Neural crest cell (in vitro differentiated cells): ENCODE results near the gene ITLN1. TPM values are rescaled to one million over a fixed set of nuclear protein-coding genes. Genes with fewer than 3 reads are reported as not detected.
"Not testable (repeated sequence)": the region's sequence is repeated elsewhere in the genome, so short reads cannot be mapped to it uniquely, and the experiment has no call there.

ENCODE experiments used
- DNase-seq: peaks from one replicate; pipeline ENCODE4 v3.0.0; 2021; ENCODE audit warnings: low read depth, mixed read lengths, low spot score
- H3K27ac Mint-ChIP-seq: one replicate; pipeline ENCODE4 v1.8.0; 2021; ENCODE audit warnings: mild to moderate bottlenecking, mixed read lengths; ENCODE audit not compliant: unreplicated experiment
- H3K27me3 Mint-ChIP-seq: 2 replicates; pipeline ENCODE4 v1.8.0; 2021; ENCODE audit warnings: low read depth, mild to moderate bottlenecking, mixed read lengths
- H3K36me3 Mint-ChIP-seq: 2 replicates; pipeline ENCODE4 v1.8.0; 2021; ENCODE audit warnings: low read depth, mild to moderate bottlenecking, mixed read lengths
- H3K4me1 Mint-ChIP-seq: 2 replicates; pipeline ENCODE4 v1.8.0; 2021; ENCODE audit warnings: mixed read lengths
- H3K4me3 Mint-ChIP-seq: one replicate; pipeline ENCODE4 v1.8.0; 2021; ENCODE audit warnings: mild to moderate bottlenecking, mixed read lengths
- H3K9me3 Mint-ChIP-seq: 2 replicates; pipeline ENCODE4 v1.8.0; 2021; ENCODE audit warnings: mixed read lengths
- long read RNA-seq: library from polyadenylated mRNA; unstranded; transcript quantifications from one replicate; pipeline ENCODE4 v2.0.0, GENCODE V29; 2020
- total RNA-seq: library from RNA; stranded (reverse); gene quantifications from 2 replicates; pipeline ENCODE4 v1.2.1, GENCODE V29; 2021
- TF ChIP-seq, protein P1 (sequence below): fragments of 200-600 bp; sonication (generic); conservative IDR thresholded peaks from 2 replicates; pipeline ENCODE4 v1.5.0; 2021; ENCODE audit warnings: antibody characterized with exemption, mild to moderate bottlenecking

Gene ITLN1
- total RNA-seq, result not detected in 2 replicates
- long read RNA-seq, result 0 reads

DNA sequence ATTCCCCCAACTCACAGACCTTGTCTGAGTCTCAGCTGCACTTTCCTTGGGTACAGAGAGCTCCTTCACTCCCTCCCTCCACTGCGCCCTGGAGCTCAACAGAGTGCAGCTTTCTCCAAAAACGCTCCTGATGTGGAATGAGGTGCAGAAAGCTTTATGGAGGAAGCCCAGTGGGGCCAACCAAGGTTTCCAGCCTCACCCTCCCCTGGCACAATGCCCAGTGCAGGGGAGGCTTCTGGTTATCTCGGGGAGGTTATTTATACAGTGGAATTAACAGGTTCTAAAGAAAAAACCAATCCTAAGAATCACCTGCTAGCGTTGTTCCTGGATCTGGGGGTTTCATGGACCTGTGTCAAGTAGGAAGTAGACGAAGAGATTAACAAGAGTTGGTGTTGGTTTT lies at the start of gene ITLN1:
TSS of gene ITLN1 (minus strand) at position 139 of the 400 bp plus-strand sequence. CDS start 303 bp downstream, outside the sequence.
- Mint-ChIP-seq H3K27ac (no peak within 1 kb of the TSS), H3K9me3 (no peaks in the 10 kb centered on the region), H3K4me1 (no peaks in the 10 kb centered on the region), H3K4me3 (no peak within 1 kb of the TSS), H3K36me3 (no peaks in the 10 kb centered on the region), H3K27me3 (no peaks in the 10 kb centered on the region)
- DNase-seq, result no peak
- TF ChIP-seq, protein P1, sequence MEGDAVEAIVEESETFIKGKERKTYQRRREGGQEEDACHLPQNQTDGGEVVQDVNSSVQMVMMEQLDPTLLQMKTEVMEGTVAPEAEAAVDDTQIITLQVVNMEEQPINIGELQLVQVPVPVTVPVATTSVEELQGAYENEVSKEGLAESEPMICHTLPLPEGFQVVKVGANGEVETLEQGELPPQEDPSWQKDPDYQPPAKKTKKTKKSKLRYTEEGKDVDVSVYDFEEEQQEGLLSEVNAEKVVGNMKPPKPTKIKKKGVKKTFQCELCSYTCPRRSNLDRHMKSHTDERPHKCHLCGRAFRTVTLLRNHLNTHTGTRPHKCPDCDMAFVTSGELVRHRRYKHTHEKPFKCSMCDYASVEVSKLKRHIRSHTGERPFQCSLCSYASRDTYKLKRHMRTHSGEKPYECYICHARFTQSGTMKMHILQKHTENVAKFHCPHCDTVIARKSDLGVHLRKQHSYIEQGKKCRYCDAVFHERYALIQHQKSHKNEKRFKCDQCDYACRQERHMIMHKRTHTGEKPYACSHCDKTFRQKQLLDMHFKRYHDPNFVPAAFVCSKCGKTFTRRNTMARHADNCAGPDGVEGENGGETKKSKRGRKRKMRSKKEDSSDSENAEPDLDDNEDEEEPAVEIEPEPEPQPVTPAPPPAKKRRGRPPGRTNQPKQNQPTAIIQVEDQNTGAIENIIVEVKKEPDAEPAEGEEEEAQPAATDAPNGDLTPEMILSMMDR, result no peak

GRCh38 chr1:160933305-160933704 lies 48.3 kb upstream of the ITLN1 start:
- not testable (repeated sequence) for DNase-seq, H3K9me3 Mint-ChIP-seq, H3K27ac Mint-ChIP-seq, H3K4me1 Mint-ChIP-seq, H3K4me3 Mint-ChIP-seq, H3K36me3 Mint-ChIP-seq
- peaks cover 24% of the 10 kb centered on the region for H3K27me3 Mint-ChIP-seq

GRCh38 chr1:160925652-160926244 lies 40.8 kb upstream of the ITLN1 start:
- TF ChIP-seq, protein P1, result no peak
- no peak for DNase-seq
- Mint-ChIP-seq H3K4me3 (no peak overlapping the region), H3K36me3 (no peaks in the 10 kb centered on the region), H3K27ac (no peak overlapping the region), H3K9me3 (peaks cover 3% of the 10 kb centered on the region), H3K4me1 (no peaks in the 10 kb centered on the region), H3K27me3 (peaks cover 9% of the 10 kb centered on the region)

DNA sequence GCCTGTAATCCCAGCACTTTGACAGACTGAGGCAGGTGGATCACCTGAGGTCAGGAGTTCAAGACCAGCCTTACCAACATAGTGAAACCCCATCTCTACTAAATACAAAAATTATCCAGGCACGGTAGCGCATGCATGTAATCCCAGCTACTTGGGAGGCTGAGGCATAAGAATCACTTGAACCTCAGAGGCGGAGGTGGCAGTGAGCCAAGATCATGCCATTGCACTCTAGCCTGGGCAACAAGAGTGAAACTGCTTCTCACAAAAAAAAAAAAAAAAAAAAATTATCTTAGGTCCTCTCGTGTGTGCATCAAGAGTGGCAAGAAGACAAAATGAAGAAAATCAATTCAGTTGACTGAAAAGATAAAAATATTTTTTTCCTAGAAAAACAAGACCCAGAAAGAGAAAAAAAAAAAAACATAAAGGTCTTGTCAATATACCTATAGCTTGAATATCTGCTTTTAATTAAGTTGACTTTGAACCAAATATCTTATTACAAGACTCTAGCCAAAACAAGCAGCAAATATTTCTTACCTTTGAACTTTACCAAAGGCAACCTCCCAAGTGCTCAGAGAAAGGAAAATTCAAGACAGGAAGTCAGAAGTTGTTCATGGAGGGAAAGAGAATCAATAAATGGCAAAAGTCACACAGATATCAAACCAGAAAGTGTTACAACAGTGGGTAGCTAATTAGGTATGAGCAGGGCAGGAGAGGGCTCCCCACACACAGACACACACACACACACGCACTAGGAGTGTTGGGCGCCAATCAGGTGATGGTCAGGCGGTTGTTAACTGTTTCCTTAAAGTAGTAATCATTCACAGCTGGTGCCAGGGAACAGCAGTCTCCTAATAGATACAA lies 40.0 kb upstream of the ITLN1 start:
- Mint-ChIP-seq H3K27ac (no peak overlapping the region), H3K36me3 (no peaks in the 10 kb centered on the region), H3K4me3 (no peak overlapping the region), H3K9me3 (peaks cover 3% of the 10 kb centered on the region), H3K27me3 (peaks cover 10% of the 10 kb centered on the region), H3K4me1 (no peaks in the 10 kb centered on the region)
- no peak for DNase-seq
- TF ChIP-seq, protein P1, result no peak

DNA sequence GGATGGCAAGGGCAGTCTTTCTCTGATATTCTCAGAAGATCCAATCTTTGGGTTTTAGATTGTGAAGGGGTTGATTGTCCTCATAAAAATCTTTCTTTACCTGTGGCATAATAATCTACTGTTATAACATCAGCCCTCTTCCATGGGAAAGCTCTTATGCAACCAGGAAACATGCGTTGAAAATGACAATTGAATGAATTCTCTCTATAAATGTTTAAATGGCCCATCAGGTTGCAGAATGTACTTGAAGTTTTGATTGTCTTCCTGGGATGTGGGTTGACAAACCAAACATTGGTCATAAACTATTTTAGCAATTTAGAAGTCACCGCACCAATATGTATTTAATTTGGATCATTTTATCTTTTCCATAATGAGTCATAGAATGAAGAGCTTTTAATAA lies 31.7 kb upstream of the ITLN1 start:
- TF ChIP-seq, protein P1, result no peak
- H3K27ac Mint-ChIP-seq, result no peak overlapping the region
- no peaks in the 10 kb centered on the region for H3K36me3 Mint-ChIP-seq
- no peak for DNase-seq
- no peaks in the 10 kb centered on the region for H3K4me1 Mint-ChIP-seq
- H3K9me3 Mint-ChIP-seq, result peaks cover 4% of the 10 kb centered on the region
- peaks cover 25% of the 10 kb centered on the region for H3K27me3 Mint-ChIP-seq
- H3K4me3 Mint-ChIP-seq, result no peak overlapping the region

GRCh38 chr1:160913229-160913628 lies 28.2 kb upstream of the ITLN1 start:
- not testable (repeated sequence) for H3K9me3 Mint-ChIP-seq, H3K36me3 Mint-ChIP-seq, H3K4me1 Mint-ChIP-seq, DNase-seq, H3K27ac Mint-ChIP-seq, H3K4me3 Mint-ChIP-seq
- peaks cover 14% of the 10 kb centered on the region for H3K27me3 Mint-ChIP-seq
